ENCODE measurements around the gene CCDC157.
"Not testable (repeated sequence)": the region's sequence is repeated elsewhere in the genome, so short reads cannot be mapped to it uniquely, and the experiment has no call there.

CCDC157 gene

DNA sequence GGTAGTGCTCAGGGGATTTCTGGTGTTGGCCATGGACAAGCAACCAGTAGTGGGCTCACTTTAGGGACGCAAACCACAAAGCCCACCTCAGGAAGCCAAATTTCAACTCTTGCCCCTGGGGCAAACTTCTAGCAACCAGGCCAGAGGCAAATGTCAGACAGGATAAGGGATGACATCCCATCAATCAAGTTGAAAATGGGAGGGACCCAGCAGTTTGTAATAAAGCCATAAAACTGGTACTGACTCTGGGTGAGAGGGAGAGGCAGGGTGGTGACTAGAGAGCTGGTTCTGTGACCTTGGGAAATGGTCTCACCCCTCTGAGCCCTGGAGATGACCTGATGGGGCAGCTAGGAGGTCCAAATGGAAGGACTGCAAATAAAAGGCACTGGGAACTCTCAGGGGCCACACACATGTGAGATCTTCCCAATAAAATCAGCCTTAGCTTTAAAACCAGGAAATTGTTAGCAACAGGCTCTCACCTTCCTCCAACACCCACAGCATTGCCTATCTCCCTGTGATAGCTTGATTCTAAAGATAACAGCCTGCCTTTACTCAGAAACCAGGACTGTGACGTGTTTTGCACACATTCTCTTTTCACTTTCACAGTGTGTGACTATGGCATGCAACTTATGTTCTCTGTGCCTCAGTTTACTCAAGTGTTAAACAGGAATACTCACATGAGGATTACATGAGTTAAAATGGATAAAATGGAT, 23.7 kb upstream of the CCDC157 start:
- TF ChIP-seq, protein P1, sequence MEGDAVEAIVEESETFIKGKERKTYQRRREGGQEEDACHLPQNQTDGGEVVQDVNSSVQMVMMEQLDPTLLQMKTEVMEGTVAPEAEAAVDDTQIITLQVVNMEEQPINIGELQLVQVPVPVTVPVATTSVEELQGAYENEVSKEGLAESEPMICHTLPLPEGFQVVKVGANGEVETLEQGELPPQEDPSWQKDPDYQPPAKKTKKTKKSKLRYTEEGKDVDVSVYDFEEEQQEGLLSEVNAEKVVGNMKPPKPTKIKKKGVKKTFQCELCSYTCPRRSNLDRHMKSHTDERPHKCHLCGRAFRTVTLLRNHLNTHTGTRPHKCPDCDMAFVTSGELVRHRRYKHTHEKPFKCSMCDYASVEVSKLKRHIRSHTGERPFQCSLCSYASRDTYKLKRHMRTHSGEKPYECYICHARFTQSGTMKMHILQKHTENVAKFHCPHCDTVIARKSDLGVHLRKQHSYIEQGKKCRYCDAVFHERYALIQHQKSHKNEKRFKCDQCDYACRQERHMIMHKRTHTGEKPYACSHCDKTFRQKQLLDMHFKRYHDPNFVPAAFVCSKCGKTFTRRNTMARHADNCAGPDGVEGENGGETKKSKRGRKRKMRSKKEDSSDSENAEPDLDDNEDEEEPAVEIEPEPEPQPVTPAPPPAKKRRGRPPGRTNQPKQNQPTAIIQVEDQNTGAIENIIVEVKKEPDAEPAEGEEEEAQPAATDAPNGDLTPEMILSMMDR (conservative IDR thresholded peaks at IDR 0.05; ENCODE audit: control insufficient read depth, insufficient read depth, low read depth, low read length): no peak
- H3K4me3 ChIP-seq (ENCODE audit: control insufficient read depth, low read depth, low read length): no peak overlapping the region
- DNase-seq (ENCODE audit: low read depth): no peak

DNA sequence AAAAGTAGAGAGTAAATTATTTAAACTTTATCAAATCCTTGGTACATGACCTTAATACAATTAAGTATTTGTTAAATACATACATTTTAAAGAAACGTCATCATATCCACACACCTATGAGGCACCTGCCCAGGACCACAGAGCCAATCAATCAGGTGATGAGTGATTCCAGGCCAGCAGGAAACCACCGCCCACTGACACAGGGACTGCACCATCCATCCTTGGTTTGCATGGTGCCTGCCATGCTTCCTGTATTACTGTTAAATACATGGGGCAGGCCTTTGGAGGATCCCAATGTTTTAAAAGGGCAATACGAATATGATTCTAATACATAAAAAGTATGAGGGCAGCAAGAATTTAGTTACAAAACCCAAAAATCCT, 23.1 kb upstream of the CCDC157 start:
- no peak overlapping the region for H3K4me3 ChIP-seq (ENCODE audit: control insufficient read depth, low read depth, low read length)
- no peak for DNase-seq (ENCODE audit: low read depth)
- TF ChIP-seq, protein P1 (conservative IDR thresholded peaks at IDR 0.05; ENCODE audit: control insufficient read depth, insufficient read depth, low read depth, low read length): no peak

DNA sequence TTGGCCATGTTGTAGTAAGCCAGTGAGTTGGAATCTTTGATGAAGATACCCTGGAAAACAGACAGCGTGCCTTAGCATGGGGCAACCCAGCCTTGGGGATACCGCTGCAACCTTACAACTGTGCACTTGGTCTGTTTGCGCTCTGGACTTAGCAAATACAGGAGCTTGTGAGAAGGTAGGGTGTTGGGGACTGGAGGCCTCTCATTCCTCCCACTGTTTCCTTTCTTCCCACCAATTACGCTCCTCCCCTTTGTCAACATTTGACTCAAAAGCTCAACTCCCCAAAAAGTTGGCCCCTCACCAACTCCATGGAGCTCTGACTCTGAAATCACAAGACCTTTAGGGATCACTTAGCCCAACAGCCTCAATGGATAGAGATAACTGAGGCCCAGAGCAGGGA, 22.2 kb upstream of the CCDC157 start:
- DNase-seq (ENCODE audit: low read depth): no peak
- TF ChIP-seq, protein P1 (conservative IDR thresholded peaks at IDR 0.05; ENCODE audit: control insufficient read depth, insufficient read depth, low read depth, low read length): no peak
- no peak overlapping the region for H3K4me3 ChIP-seq (ENCODE audit: control insufficient read depth, low read depth, low read length)

DNA sequence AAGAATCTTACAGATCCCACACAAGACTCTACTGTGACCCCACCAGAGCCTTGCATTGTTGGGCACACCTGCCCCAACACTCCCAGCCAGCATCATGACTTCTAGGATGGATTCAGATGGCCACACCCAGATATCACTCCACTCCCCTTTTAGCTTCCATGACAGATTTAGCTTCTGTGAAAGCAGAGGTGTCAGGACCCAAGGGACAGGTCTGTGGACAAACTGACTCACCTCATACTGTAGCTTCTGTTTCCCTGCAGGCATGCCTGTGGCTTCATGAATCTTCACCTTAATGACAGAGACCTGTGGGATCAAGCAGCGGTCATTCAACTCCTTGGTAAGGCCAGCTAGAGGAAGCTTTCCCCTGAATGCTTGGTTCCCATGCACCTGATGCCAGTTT, 21.6 kb upstream of the CCDC157 start:
- TF ChIP-seq, protein P1 (conservative IDR thresholded peaks at IDR 0.05; ENCODE audit: control insufficient read depth, insufficient read depth, low read depth, low read length): no peak
- H3K4me3 ChIP-seq (ENCODE audit: control insufficient read depth, low read depth, low read length): no peak overlapping the region
- DNase-seq (ENCODE audit: low read depth): no peak

DNA sequence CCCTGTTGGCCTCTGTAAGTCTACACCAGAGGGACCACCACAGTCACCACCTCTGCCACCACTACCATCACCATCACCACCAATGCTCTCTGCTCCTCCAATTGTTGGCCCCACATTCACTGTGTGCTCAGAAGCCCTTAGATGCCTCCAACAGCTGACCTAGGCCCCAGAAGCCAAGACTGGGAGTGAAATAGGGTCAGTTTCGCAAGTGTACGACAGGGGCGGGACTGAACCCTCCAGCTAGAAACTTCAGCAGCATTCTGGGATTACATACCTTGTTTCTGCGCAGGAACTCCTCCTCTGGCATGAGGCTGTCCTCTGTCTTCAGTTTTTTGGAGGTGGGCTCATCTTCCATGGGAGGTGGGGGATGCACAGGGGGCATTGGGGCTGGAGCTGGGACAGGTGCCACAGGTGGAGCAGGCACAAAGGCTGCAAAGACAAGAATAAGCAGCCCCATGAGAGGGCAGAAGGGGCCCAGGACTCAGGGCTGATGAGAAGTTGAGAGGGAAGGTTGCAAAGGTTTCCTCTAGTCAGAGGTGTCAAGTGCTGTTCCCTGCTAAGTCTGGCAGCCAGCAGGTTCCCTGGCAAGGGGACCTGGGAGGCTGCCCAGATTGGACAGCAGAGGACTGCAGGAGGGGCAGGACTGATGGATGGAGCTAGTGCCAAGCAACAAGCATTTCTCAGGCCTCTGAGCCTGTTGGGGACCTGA, 19.9 kb upstream of the CCDC157 start:
- no peak for DNase-seq (ENCODE audit: low read depth)
- H3K4me3 ChIP-seq (ENCODE audit: control insufficient read depth, low read depth, low read length): no peak overlapping the region
- TF ChIP-seq, protein P1 (conservative IDR thresholded peaks at IDR 0.05; ENCODE audit: control insufficient read depth, insufficient read depth, low read depth, low read length): no peak

DNA sequence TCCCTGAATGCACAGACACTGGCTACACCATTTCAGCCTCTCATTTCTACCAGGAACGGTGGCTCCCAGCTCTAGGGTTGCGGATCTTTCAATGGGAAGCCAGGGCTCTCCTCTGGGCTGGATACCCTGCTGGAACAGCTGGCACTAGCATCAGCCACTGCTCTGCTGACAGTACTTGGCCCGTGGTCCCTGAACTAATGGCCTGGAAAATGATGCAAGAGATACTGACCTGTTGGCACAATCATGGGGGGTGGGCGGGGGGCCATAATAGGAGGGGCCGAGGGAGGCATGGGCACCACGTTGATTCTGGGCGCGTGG, 19.4 kb upstream of the CCDC157 start:
- H3K4me3 ChIP-seq (ENCODE audit: control insufficient read depth, low read depth, low read length): no peak overlapping the region
- TF ChIP-seq, protein P1 (conservative IDR thresholded peaks at IDR 0.05; ENCODE audit: control insufficient read depth, insufficient read depth, low read depth, low read length): no peak
- DNase-seq (ENCODE audit: low read depth): no peak

DNA sequence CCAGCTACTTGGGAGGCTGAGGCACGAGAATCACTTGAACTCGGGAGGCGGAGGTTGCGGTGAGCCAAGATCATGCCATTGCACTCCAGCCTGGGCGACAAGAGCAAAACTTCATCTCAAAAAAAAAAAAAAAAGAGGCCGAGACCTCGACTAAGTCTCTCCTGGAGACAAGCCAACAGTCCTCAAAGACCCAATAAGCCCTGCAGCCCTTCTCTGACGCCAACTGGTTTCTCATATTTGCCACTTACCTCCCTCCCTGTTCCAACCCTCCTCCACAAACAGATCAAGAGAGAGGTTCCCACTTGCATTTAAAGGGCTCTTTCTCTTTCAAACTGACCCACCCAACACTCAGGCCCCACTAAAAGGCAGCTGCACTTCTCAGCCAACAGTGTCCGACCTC, 18.5 kb upstream of the CCDC157 start:
- DNase-seq (ENCODE audit: low read depth); H3K4me3 ChIP-seq (ENCODE audit: control insufficient read depth, low read depth, low read length): not testable (repeated sequence)
